ENCODE results near the gene NLK.
"Not testable (repeated sequence)": the region's sequence is repeated elsewhere in the genome, so short reads cannot be mapped to it uniquely, and the experiment has no call there.

The NLK gene

DNA sequence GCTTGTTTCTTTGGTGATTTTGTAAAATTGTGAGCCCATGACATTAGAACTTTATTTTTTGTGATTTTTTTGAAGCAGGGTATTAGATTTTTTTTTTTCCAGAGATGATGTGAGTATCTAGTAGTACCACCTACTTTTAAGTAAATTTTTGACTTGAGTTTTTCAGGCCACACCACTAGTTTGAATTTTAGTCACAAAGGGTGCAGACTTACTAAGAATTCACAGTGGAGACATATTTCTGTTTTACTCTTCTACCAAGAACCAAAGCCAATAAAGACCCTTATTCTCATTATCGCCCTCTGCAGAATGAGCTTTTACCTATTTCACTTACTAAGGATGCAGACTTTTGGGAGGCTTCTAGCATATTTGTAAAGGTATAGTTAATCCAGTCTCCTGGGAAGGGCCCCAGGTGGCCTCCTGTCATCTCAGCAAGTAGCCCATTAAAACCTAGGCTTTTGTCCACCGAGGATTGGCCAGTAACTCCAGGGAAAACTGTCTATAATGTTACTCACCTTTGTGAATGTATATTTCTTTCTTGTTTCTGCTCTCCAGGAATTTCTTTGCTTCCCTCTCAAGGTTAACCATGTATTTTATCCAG, 30.6 kb downstream of the NLK start:
- DNase-seq (ENCODE audit: low read depth) = no peak

DNA sequence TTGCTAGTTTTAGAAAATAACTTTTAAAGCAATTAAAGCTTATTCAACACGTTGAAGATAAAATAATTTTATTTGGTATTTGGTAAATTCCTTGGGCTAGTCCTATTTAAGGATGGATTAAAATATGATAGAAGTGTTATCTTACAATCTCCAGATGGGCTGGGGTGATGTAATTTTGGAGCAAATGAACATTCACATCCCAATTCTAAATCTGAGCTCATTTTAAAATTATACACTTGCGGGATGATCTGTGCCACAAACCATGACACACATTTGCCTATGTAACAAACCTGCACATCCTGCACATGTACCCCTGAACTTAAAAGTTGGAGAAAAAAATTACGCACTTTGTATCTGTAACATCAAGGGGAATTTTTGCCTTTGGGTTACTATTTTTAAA, 31.5 kb downstream of the NLK start:
- DNase-seq (ENCODE audit: low read depth) = no peak

DNA sequence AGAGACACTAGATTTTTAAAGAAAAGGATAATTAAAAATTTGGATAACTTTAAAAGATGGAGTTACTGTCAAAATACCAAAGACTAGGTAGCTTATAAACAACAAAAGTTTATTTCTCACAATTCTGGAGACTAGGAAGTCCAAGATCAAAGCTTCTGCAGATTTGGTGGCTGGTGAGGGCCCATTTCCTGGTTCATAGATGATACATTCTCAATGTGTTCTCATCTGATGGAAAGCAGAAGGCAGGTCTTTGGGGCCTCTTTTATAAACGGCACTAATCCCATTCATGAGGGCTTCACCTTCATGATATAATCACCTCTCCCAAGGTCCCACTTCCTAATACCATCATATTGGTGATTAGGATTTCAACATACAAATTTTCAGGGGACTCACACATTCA, 33.7 kb downstream of the NLK start:
- no peak for DNase-seq (ENCODE audit: low read depth)

DNA sequence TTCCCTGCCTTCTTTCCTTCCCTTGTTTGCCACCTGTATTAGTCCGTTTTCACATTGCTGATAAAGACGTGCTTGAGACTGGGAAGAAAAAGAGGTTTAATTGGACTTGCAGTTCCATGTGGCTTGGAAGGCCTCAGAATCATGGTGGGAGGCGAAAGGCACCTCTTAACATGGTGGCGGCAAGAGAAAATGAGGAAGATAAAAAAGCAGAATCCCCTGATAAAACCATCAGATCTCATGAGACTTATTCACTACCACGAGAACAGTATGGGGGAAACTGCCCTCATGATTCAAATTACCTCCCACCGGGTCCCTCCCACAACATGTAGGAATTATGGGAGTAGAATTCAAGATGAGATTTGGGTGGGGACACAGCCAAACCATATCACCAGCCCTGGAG, 34.7 kb downstream of the NLK start:
- not testable (repeated sequence) for DNase-seq (ENCODE audit: low read depth)

DNA sequence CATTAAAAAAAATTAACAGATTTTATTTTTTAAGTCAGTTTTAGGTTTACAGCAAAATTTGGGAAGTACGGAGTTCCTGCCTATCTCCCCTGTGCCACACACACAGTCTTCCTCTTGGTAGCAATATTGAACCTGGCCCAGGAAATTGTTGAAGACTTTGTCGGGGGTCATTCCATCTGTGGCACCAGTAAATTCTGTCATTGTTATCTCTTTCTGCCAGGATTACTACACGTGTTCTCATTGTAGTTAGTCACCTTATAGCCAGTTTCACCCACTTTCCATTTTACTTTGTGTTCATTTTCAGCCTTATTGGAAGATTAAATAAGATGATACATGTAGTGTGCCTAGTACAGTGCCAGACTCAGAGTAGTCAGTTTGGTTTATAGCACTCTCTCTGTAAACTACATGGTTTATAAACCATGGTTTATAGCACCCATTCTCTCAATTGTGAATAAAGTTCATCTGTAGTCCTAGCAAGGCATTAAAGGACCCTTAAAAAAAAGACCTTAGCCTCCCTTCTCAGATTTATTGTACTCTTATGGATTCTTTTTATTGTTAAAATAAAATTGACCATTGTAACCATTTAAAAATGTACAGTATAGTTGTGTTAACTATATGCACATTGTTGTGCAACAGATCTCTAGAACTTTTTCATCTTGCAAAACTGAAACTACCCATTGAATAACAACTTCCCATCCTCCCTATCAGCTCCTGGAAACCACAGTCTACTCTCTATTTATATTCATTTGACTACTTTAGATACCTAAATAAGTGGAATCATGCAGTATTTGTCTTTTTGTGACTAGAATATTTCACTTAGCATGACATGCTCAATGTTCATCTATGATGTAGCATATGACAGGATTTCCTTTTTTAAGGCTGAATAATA, 36.1 kb downstream of the NLK start:
- no peak for DNase-seq (ENCODE audit: low read depth)

DNA sequence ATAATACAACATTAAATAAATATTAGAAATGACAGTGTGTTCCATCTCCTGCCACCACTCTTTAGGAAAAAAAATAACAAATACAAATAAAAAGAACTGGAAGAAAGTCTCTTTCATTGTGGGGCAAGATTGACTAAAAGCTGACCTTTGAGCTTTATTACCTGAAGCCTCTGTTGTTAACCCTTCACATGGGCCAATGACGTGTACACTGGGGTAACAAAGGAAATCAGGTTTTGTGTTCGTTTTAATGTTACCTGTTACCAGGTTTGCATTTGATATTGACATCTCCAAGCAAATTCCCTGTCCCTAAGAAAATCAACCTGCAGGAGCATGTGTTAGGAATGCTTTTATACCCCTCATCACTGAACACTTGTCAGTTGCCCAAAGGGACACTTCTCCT, 39.0 kb downstream of the NLK start:
- DNase-seq (ENCODE audit: low read depth) = no peak

DNA sequence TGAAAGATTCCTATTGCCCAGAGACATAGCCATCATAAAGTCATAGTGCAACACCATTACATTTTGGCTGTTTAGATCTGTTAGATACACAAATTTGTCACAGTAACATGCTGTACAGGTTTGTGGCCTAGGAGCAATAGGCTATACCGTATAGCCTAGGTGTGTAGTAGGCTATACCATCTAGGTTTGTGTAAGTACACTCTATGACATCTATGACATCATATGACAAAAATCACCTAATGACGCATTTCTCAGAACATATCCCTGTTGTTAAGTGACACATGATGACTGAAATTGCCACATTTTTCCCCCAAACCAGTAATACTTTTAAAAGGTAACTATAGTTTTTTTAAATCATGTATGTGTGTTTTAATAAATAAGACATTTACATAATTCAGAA, 43.3 kb downstream of the NLK start:
- no peak for DNase-seq (ENCODE audit: low read depth)

DNA sequence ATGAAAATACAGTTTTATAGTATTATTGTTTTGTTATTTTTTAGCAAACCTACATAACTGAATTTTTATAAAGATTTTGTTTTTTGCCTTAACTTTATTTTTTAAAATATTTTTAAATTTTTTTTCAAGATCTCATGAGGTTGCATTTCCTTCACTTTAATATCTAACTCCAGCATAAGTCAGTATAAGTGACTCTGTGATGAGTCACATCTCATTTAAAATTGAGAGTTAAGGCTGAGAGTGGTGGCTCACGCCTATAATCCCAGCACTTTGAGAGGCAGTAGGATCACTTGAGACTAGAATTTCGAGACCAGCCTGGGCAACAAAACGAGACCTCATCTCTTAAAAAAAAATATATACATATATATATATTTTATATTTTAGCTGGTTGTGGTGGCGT, 44.0 kb downstream of the NLK start:
- no peak for DNase-seq (ENCODE audit: low read depth)

DNA sequence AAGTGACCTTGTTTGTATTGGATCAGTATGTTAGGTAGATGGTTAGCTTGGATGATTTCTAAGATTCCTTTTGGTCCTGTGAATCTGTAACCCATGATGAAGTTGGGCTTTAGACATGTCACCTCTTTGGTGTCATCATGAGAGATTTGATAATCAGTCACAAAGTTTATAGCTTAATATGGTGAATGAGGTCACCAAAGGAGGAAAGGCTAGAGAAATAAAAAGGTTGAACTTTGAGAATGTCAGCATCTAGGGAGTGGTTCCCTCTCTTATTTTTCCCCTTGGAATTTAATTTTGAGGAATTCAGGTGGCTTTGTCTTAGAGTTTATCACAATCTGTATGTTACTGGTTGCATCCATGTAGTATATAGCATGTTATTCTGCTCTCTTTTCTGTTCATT, 45.3 kb downstream of the NLK start:
- DNase-seq (ENCODE audit: low read depth) = no peak

DNA sequence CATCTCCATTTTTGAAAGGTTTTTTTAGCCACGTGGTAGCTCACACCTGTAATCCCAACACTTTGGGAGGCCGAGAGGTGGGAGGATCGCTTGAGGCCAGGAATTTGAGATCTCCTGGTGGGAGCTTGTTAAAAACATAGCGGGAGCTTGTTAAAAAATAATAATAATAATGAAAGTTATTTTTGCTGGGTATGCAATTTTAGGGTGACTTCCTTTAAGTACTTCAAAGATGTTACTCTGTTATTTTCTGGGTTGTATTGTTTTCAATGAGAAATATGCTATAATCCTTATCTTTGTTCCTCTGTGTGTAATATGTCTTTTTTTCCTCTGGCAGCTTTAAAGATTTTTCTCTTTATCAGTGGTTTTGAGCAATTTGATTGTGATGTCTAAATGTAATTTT, 48.1 kb downstream of the NLK start:
- no peak for DNase-seq (ENCODE audit: low read depth)

DNA sequence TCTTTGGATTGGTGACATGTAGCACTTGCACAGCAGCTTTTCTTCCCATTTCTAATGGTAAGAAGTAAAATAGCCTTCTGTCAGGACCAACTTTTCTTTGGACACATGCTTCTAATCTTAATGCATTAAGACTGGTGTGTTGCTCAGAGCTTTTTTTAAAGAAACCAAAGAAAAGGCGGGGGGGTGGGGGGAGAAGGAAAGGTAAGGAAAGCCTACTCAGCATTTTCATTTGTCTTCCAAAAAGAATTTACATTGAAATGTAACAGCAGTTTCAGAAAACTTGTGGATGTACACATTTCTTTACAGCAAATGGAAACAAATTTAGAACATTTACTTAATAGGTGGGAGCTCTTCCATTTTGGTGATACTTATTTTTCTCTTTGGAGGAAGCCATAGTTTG, 49.6 kb downstream of the NLK start:
- no peak for DNase-seq (ENCODE audit: low read depth)

DNA sequence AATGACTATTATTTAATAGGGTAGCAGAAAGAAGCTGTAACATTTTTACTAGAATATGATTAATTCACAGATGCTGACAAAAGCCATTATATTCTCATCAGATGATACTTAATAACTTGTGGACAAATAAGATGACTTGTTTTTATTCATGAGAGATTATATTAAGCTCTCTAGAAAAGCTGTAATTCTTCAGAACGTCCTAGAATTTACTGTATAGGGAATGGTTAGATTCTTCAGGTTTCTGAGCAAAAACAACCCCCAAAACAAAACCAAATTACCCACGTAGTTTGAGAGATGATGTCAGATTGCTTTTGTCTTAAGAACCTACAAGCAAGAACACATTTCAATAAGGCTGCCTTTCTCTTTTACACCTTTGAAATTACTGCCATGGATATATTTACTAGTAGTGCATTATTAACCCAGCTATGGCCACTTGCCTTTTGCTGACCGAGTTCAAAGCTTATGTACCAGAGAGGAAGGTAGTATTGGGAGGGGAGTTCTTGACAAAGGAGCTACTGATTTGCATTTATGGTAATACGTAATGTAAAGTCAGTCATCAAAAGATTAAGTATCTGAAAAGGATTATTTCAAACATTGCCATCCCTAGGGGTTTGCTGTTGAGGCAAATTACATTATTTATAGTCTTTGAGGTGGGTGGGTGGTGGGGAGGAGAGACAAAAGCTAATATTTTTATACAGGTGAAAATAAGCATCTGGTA, 51.7 kb downstream of the NLK start:
- DNase-seq (ENCODE audit: low read depth) = no peak

DNA sequence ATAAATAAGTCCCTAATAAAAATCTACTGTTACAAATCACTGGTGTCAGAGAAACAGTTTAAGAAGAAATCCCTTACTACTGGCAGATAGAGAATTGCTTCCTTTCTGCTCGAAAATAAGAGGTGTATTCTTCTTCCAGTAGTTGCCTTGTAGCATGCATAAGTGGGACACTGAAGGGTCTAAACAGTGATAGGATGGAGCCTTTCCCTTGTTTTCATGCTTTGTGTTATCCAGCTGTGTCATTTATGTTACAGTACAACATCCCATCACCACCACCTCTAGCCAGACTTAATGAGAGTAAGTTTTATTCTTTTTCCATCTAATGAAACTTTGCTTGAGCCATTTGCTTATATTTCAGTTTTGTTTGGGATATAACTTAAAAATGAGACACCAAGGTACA, 54.3 kb downstream of the NLK start:
- no peak for DNase-seq (ENCODE audit: low read depth)

DNA sequence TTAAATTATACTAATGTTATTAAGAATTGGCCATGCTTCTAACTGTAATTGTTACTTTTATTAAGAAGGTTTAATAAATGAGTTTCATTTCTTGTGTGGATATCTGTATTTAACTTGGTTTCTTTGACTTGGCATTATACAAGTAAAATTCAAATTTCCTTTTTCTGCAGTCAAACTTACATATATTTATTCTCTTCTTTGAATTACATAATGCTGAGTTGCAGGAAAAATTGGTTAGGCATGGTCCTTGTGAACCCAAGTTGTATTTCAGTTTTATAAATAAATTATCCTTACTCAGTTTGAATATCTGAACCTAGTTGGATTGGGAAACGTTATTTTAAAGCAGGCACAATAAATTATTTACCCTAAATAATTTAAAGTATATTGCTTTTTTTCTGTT, 54.8 kb downstream of the NLK start:
- no peak for DNase-seq (ENCODE audit: low read depth)

DNA sequence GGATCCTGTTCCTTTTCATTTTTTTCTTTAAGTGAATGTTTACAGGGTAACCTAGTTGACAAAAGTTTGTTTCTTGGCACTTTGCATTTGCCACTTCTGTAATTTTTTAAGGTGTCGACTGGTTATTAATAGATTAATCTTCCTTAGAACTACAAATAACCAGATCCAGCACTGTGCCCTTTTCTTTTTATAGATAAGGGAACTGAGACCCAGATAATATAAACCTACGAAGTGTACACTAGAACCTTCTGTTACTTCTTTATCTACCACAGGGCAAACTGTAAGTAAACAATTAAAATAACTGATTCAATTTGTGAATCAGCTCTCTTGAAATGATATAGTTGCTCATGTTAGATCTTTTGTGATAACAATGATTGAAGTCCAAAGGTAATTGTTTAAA, 55.4 kb downstream of the NLK start:
- no peak for DNase-seq (ENCODE audit: low read depth)

DNA sequence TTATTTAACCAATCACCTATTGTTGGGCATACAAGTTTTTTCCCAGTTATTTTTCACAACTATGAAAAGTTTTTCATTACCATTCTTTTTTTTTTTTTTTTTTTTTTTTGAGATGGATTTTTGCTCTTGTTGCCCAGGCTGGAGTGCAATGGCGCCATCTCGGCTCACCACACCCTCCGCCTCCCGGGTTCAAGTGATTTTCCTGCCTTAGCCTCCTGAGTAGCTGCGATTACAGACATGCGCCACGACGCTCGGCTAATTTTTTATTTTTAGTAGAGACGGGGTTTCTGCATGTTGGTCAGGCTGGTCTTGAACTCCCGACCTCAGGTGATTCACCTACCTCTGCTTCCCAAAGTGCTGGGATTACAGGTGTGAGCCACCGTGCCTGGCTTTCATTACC, 56.1 kb downstream of the NLK start:
- not testable (repeated sequence) for DNase-seq (ENCODE audit: low read depth)

DNA sequence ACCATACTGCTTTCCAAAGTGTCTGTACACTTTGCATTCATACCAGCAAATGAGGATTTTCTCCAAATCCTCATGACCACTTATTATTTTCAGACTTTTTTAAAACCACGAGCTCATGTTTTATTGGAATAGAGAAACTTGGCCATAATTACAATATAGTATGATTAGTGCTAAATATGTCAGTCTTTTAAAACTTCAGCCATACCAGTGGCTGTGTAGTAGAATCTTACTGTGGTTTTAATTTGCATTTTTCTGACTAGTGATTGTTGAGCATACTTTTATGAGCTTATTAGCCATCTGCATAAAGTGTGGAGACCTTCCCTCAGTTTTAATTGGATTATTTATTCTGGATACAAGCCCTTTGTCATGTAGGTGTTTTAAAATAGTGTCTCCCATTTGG, 57.8 kb downstream of the NLK start:
- no peak for DNase-seq (ENCODE audit: low read depth)

DNA sequence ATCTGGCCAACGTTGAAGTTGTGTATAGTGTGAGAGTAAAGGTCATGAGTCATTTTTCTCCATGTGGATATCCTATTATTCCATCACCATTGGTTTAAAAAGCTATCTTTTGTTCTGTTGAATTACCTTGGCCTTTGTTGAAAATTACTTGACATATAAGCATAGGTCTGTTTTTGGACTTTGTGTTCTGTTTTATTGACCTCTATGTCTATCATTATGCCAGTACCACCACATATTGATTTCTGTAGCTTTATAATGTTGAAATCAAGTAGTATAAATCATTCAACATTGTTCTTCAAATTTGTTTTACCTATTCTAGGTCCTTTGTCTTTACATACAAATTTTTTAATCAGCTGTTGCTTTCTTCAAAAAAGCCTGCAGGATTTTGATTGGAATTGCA, 58.5 kb downstream of the NLK start:
- DNase-seq (ENCODE audit: low read depth) = no peak

DNA sequence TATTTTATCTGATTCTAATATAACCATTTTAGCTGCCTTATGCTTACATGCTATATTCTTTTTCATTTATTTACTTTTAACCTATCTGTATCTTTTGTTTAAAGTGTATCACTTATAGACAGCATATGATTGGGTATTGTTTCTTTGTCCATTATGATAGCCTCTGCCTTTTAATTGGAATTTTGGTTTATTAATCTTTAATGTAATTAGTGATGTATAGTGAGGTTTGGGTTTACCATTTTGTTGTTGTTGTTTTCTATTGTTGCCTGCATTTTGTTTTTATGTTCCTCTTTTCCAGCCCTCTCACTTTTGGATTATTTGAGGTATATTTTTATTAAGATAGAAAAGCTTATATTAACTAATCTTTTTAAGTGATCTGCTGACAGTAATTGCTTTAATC, 59.4 kb downstream of the NLK start:
- DNase-seq (ENCODE audit: low read depth) = no peak

DNA sequence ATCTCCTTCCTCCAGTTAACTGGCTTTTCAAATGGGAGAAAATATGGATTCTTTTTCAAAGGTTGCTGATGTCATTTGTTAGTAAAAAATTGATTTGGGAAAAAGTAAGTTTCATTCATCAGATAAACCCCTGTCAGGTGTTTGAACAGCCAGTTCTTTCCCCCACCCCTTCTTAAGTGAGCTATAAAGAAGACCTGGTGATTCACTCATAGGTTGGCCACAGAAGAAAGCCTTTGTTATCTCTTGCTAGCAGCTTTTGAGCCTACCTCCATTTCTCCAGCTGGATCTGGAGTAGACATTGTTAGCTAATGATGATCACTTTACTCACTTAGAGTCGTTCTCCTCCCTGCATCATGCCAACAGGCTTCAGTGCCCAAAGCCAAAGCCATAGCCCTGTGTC, 63.0 kb downstream of the NLK start:
- DNase-seq (ENCODE audit: low read depth) = no peak

DNA sequence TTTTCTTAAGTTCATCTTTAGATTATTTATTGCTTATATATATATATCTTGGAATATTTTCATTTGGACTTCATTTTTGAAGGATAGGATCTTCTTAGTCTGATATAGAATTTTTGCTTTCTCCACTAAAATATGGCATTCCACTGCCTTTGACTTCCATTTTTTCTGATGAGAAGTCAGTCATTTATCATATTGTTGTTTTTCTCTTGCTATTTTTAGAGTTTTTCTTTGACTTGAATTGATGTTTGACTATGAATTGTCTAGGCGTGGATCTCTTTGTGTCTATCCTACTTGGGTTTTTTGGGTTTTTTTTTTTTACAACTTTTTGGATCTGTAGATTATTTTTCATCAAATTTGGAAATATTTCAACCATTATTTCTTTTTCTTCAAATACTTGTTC, 67.7 kb downstream of the NLK start:
- DNase-seq (ENCODE audit: low read depth) = no peak

DNA sequence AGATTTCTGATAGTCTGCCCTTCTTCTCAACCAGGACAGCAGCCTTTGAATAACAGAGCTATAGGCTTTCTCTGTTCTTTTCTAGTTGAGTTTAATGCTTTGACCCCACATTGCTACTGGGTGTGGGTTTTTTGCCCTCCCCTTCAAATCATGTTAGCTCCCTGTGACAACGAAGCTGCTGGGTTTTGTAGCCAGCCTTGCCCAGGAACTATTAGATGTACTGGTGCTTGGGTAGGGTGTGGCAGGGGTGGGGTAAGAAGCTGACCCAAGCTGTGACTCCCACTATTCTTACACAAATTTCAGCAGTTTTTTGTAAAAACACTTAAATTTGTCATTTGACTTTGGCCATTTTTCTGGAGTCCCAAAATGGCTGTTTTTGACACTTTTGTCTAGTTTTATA, 69.7 kb downstream of the NLK start:
- DNase-seq (ENCODE audit: low read depth) = no peak

DNA sequence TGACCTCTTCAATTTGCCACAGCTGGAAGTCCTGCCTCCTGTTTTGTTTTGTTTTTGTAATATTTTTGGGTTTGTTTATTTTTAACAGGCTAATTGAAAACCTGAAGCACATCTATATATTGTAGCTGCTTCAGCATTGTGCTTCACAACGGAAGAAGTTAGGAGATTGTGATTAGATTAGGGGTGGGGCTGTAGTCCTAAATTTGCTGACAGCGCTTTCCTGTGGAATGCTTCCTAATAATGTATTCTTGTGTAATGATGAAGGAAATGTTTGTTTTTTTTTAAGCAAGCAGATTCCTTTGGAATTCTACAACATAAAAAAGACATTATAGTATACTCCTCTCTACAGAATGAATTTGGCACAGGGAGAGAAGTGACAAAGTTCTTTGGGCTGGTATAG, 70.1 kb downstream of the NLK start:
- DNase-seq (ENCODE audit: low read depth) = no peak
